GM18498 (cell line): ENCODE measurements around the gene TUB.

Source experiments
- ATAC-seq: cut with Tn5 transposase; IDR thresholded peaks from one replicate; pipeline ENCODE4 v1.9.1; 2021; ENCODE audit warnings: mild to moderate bottlenecking, moderate library complexity; ENCODE audit not compliant: unreplicated experiment

Gene TUB

GRCh38 chr11:8067929-8068575, 13.0 kb upstream of the TUB start:
- ATAC-seq, result no peak

GRCh38 chr11:8068605-8069221, 12.3 kb upstream of the TUB start:
- no peak for ATAC-seq

- no peak for ATAC-seq
Observed at GRCh38 chr11:8069771-8070170, 11.2 kb upstream of the TUB start.

GRCh38 chr11:8070417-8071115, 10.4 kb upstream of the TUB start:
- peak; percentile 71 for ATAC-seq

- ATAC-seq, result no peak
Observed at GRCh38 chr11:8071616-8072581, 9.1 kb upstream of the TUB start.

GRCh38 chr11:8075119-8075726, 5.8 kb upstream of the TUB start:
- ATAC-seq, result no peak

- ATAC-seq, result no peak
Observed at GRCh38 chr11:8079111-8079675, 1.8 kb upstream of the TUB start.

- no peak for ATAC-seq
Observed at GRCh38 chr11:8080069-8080670, 841 bp upstream of the TUB start.

- ATAC-seq, result no peak
Observed at GRCh38 chr11:8081591-8082250, 710 bp downstream of the TUB start.

- no peak for ATAC-seq
Observed at GRCh38 chr11:8082391-8083087, 1.5 kb downstream of the TUB start.

- ATAC-seq, result no peak
Observed at GRCh38 chr11:8083088-8083395, 2.0 kb downstream of the TUB start.

GRCh38 chr11:8083871-8084281, 2.9 kb downstream of the TUB start:
- no peak for ATAC-seq

- ATAC-seq, result no peak
Observed at GRCh38 chr11:8084352-8084751, 3.3 kb downstream of the TUB start.

- no peak for ATAC-seq
Observed at GRCh38 chr11:8085011-8085645, 4.1 kb downstream of the TUB start.

- no peak for ATAC-seq
Observed at GRCh38 chr11:8086001-8086479, 5.0 kb downstream of the TUB start.

- no peak for ATAC-seq
Observed at GRCh38 chr11:8086571-8086970, 5.6 kb downstream of the TUB start.

GRCh38 chr11:8087185-8087584, 6.2 kb downstream of the TUB start:
- ATAC-seq, result no peak

- ATAC-seq, result no peak
Observed at GRCh38 chr11:8087756-8088155, 6.7 kb downstream of the TUB start.
